Endothelial cell of umbilical vein (primary cell): Measurements from ENCODE around the gene MEGF11. TPM values are rescaled to one million over a fixed set of nuclear protein-coding genes. Genes with fewer than 3 reads are reported as not detected.

Experiments
- BruUV-seq: library from RNA; stranded (reverse); fragments of 400-500 nt; replicated peaks from 2 replicates; lab custom pipeline; 2021; lab: Mats Ljungman, UMichigan
- CTCF ChIA-PET: fragments of 300-600, 350-600 bp; sonication (Branson Sonifier 250); formaldehyde crosslinking; loops from one replicate; lab custom pipeline; 2021; ENCODE audit warnings: antibody characterized with exemption, inconsistent platforms; lab: Charles Lee
- POLR2A ChIA-PET: fragments of 300-600, 350-600 bp; sonication (Branson Sonifier 250); formaldehyde crosslinking; loops from one replicate; lab custom pipeline; 2021; ENCODE audit warnings: antibody characterized with exemption, inconsistent platforms; lab: Charles Lee
- DNase-seq: peaks from one replicate; pipeline ENCODE4 v3.0.0-alpha.2; 2011; ENCODE audit warnings: low read depth, low spot score
- FAIRE-seq: peaks from 2 replicates; lab custom pipeline; 2011; peaks lifted over from hg19 to GRCh38; lab: Jason Lieb, UNC
- H2AFZ ChIP-seq: 2 replicates; pipeline ENCODE4 v1.6.0; 2012; ENCODE audit warnings: low read depth, low read length, control low read depth, inconsistent platforms
- H3K27ac ChIP-seq: 2 replicates; pipeline ENCODE4 v1.5.1; 2011; ENCODE audit warnings: low read depth, mild to moderate bottlenecking, control low read depth, low read length, moderate library complexity; ENCODE audit not compliant: insufficient read depth
- H3K27me3 ChIP-seq, 2 experiments: 2 replicates each; pipeline versions ENCODE4 v1.6.0 to v1.6.1; 2011; ENCODE audit warnings: low read length in 2 of 2, mixed read lengths in 1 of 2; ENCODE audit not compliant: control insufficient read depth in 2 of 2, insufficient read depth in 2 of 2
- H3K36me3 ChIP-seq, 2 experiments: 2 replicates in 1 of 2; 3 replicates in 1 of 2; pipeline ENCODE4 v1.5.1; 2011; ENCODE audit warnings: low read length in 2 of 2, mild to moderate bottlenecking in 1 of 2, moderate library complexity in 1 of 2; ENCODE audit not compliant: control insufficient read depth in 2 of 2, insufficient read depth in 2 of 2; ENCODE audit errors: extremely low read depth in 1 of 2
- H3K4me1 ChIP-seq: 3 replicates; pipeline ENCODE4 v1.5.1; 2011; ENCODE audit warnings: mild to moderate bottlenecking, low read length; ENCODE audit not compliant: control insufficient read depth, insufficient read depth; ENCODE audit errors: extremely low read depth
- H3K4me2 ChIP-seq: 2 replicates; pipeline ENCODE4 v1.6.1; 2011; ENCODE audit warnings: low read length, control low read depth, mixed read lengths; ENCODE audit not compliant: insufficient read depth
- H3K4me3 ChIP-seq, 3 experiments: fragments of 200-600 bp in 1 of 3; sonication (generic), shearing (Covaris generic) in 1 of 3; replicated peaks in 1 of 3; 2 replicates each; pipeline ENCODE4 v1.5.1; 2011 to 2016; ENCODE audit warnings: control low read depth in 3 of 3, low read length in 3 of 3, mild to moderate bottlenecking in 2 of 3, inconsistent platforms in 1 of 3, low read depth in 1 of 3, moderate library complexity in 1 of 3; ENCODE audit not compliant: insufficient read depth in 1 of 3
- H3K79me2 ChIP-seq: 2 replicates; pipeline ENCODE4 v1.6.0; 2012; ENCODE audit warnings: low read length, inconsistent platforms; ENCODE audit not compliant: control insufficient read depth, insufficient read depth
- H3K9ac ChIP-seq: replicated peaks from 2 replicates; pipeline ENCODE3; 2011; ENCODE audit warnings: low read length, control low read depth; ENCODE audit not compliant: insufficient read depth; ENCODE audit errors: extremely low read depth
- H3K9me1 ChIP-seq: replicated peaks from 3 replicates; pipeline ENCODE4 v1.6.0; 2011; ENCODE audit warnings: mild to moderate bottlenecking, low read length; ENCODE audit not compliant: control insufficient read depth, insufficient read depth; ENCODE audit errors: extremely low read depth
- H3K9me3 ChIP-seq: replicated peaks from 2 replicates; pipeline ENCODE4 v1.5.1; 2012; ENCODE audit warnings: low read length, inconsistent platforms; ENCODE audit not compliant: control insufficient read depth, insufficient read depth
- H4K20me1 ChIP-seq: replicated peaks from 2 replicates; pipeline ENCODE3; 2011; ENCODE audit warnings: mild to moderate bottlenecking, low read length; ENCODE audit not compliant: control insufficient read depth, insufficient read depth; ENCODE audit errors: extremely low read depth
- EZH2 ChIP-seq: IDR thresholded peaks from 2 replicates; pipeline ENCODE4 v1.6.1; 2012; ENCODE audit warnings: borderline replicate concordance, low read depth, mild to moderate bottlenecking, moderate library complexity, low read length, inconsistent platforms; ENCODE audit not compliant: severe bottlenecking
- FOS ChIP-seq: IDR thresholded peaks from 2 replicates; pipeline ENCODE4 v1.6.1; 2011; ENCODE audit warnings: mild to moderate bottlenecking, low read length, moderate library complexity, borderline replicate concordance; ENCODE audit not compliant: insufficient read depth
- GATA2 ChIP-seq: IDR thresholded peaks from 2 replicates; pipeline ENCODE4 v1.7.0; 2011; ENCODE audit warnings: low read depth, mild to moderate bottlenecking, moderate library complexity, mixed read lengths, low read length; ENCODE audit not compliant: insufficient read length, insufficient read depth
- JUN ChIP-seq: IDR thresholded peaks from 2 replicates; pipeline ENCODE4 v1.6.1; 2011; ENCODE audit warnings: borderline replicate concordance, low read depth; ENCODE audit not compliant: insufficient read length, insufficient read depth
- MYC ChIP-seq: IDR thresholded peaks from one replicate; pipeline ENCODE4 v1.6.1; 2011; ENCODE audit warnings: mild to moderate bottlenecking, low read depth, low read length
- POLR2A ChIP-seq: IDR thresholded peaks from 2 replicates; pipeline ENCODE4 v1.6.1; 2012; ENCODE audit warnings: low read depth, mild to moderate bottlenecking, control low read depth, low read length
- POLR2AphosphoS5 ChIP-seq: IDR thresholded peaks from 2 replicates; pipeline ENCODE4 v1.6.1; 2012; ENCODE audit warnings: low read depth, mild to moderate bottlenecking, control low read depth, low read length, moderate library complexity; ENCODE audit not compliant: insufficient read depth
- dilution Hi-C: fragments of 300-500 bp; cut with MboI; formaldehyde crosslinking; loops from one replicate; pipeline ENCODE4 v1.15.0; 2019; ENCODE audit warnings: low sequenced_read_pairs; ENCODE audit not compliant: extremely low pct_ligation_motif_present
- intact Hi-C: fragments of 100-400 bp; cut with micrococcal nuclease; formaldehyde crosslinking; loops from one replicate; pipeline ENCODE4 v1.10.0; 2022
- polyA plus RNA-seq, 4 experiments: library from polyadenylated mRNA; depleted of rRNA in 3 of 4; stranded (reverse) in 3 of 4; unstranded in 1 of 4; fragments of >200 nt; gene quantifications; 2 replicates each; pipeline versions ENCODE4 v1.2.1 to v1.2.3, GENCODE V29; 2011 to 2012; ENCODE audit warnings: missing spikeins in 1 of 4
- total RNA-seq: library from RNA; stranded (reverse); gene quantifications from 2 replicates; pipeline ENCODE4 v1.2.3, GENCODE V29; 2021
- TF ChIP-seq, protein P1 (sequence below), 2 donors: IDR thresholded peaks; 1 replicate in 1 of 2; 2 replicates in 1 of 2; pipeline ENCODE4 v1.5.1; 2011; ENCODE audit warnings: low read length in 2 of 2, mild to moderate bottlenecking in 2 of 2, moderate library complexity in 2 of 2, control low read depth in 1 of 2, inconsistent platforms in 1 of 2, low read depth in 1 of 2; ENCODE audit not compliant: insufficient read depth in 1 of 2; ENCODE audit errors: extremely low read depth in 1 of 2
- TF ChIP-seq, protein P2 (sequence below): IDR thresholded peaks from 2 replicates; pipeline ENCODE4 v1.6.1; 2011; ENCODE audit not compliant: insufficient read depth, insufficient read length

Gene MEGF11
- total and polyA plus RNA-seq, 2 donors (not counting 3 experiments of a cell fraction or from before 2014, with no cell fraction given) = not detected

DNA sequence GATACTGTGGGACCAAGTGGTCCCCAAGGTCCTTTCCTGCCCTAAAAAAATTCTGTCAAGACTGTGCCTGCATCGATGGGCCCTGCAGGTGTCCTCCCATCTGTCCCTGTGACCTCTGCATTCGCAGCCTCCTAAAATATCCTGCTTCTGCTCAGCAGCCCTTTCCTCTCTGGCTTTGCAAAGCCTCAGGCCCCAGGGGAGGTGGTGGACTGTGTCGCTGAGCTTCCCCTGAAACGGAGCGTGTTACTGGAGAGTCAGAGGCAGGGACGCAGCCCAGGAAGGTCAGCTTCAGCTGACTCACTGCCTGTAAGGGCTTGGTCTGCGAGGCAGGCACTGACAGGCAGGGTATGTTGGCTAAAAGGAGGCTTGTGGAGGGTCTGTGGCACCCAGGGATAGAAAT, 274.2 kb downstream of the MEGF11 start:
- no peaks in the 10 kb centered on the region for H4K20me1 ChIP-seq
- H3K36me3 ChIP-seq = no peaks in the 10 kb centered on the region
- H3K79me2 ChIP-seq = no peaks in the 10 kb centered on the region
- H3K9me1 ChIP-seq = no peaks in the 10 kb centered on the region
- intact Hi-C loops = no loop called here
- no peaks in the 10 kb centered on the region for H3K9me3 ChIP-seq
- DNase-seq (no peak), FAIRE-seq (no peak)
- no TSS peak for BruUV-seq
- no peak overlapping the region for H3K4me2 ChIP-seq
- dilution Hi-C loops = no loop called here
- no peaks in the 10 kb centered on the region for H3K4me1 ChIP-seq
- no peak overlapping the region for H3K27ac ChIP-seq
- peaks cover 21 to 25% of the 10 kb centered on the region in 2 experiments for H3K27me3 ChIP-seq
- CTCF ChIA-PET = interaction anchor here (1.1 to 1.9 kb wide), 5 partner anchors 26 to 519 kb away, joined by 3 to 5 read pairs (median 4); no protein-coding TSS in a partner anchor
- no peak overlapping the region for H3K9ac ChIP-seq
- no peak overlapping the region for H2AFZ ChIP-seq
- POLR2A ChIA-PET = no interaction called here
- H3K4me3 ChIP-seq = no peak overlapping the region
- TF ChIP-seq, protein P1, sequence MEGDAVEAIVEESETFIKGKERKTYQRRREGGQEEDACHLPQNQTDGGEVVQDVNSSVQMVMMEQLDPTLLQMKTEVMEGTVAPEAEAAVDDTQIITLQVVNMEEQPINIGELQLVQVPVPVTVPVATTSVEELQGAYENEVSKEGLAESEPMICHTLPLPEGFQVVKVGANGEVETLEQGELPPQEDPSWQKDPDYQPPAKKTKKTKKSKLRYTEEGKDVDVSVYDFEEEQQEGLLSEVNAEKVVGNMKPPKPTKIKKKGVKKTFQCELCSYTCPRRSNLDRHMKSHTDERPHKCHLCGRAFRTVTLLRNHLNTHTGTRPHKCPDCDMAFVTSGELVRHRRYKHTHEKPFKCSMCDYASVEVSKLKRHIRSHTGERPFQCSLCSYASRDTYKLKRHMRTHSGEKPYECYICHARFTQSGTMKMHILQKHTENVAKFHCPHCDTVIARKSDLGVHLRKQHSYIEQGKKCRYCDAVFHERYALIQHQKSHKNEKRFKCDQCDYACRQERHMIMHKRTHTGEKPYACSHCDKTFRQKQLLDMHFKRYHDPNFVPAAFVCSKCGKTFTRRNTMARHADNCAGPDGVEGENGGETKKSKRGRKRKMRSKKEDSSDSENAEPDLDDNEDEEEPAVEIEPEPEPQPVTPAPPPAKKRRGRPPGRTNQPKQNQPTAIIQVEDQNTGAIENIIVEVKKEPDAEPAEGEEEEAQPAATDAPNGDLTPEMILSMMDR (IDR thresholded peaks at IDR 0.05; ENCODE audit: extremely low read depth in 1 of 2, insufficient read depth in 1 of 2, low read depth in 1 of 2, low read length in 2 of 2) = no peak
- TF ChIP-seq POLR2A (no peak), GATA2 (no peak), POLR2AphosphoS5 (no peak), MYC (no peak), FOS (no peak), EZH2 (no peak), JUN (no peak)
- TF ChIP-seq, protein P2, sequence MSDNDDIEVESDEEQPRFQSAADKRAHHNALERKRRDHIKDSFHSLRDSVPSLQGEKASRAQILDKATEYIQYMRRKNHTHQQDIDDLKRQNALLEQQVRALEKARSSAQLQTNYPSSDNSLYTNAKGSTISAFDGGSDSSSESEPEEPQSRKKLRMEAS = no peak
